ENCODE data around the gene SOX4. TPM values are rescaled to one million over a fixed set of nuclear protein-coding genes. Genes with fewer than 3 reads are reported as not detected.

Gene SOX4
- total RNA-seq, 1 donor from 2014 or later, result 92.7 TPM

DNA sequence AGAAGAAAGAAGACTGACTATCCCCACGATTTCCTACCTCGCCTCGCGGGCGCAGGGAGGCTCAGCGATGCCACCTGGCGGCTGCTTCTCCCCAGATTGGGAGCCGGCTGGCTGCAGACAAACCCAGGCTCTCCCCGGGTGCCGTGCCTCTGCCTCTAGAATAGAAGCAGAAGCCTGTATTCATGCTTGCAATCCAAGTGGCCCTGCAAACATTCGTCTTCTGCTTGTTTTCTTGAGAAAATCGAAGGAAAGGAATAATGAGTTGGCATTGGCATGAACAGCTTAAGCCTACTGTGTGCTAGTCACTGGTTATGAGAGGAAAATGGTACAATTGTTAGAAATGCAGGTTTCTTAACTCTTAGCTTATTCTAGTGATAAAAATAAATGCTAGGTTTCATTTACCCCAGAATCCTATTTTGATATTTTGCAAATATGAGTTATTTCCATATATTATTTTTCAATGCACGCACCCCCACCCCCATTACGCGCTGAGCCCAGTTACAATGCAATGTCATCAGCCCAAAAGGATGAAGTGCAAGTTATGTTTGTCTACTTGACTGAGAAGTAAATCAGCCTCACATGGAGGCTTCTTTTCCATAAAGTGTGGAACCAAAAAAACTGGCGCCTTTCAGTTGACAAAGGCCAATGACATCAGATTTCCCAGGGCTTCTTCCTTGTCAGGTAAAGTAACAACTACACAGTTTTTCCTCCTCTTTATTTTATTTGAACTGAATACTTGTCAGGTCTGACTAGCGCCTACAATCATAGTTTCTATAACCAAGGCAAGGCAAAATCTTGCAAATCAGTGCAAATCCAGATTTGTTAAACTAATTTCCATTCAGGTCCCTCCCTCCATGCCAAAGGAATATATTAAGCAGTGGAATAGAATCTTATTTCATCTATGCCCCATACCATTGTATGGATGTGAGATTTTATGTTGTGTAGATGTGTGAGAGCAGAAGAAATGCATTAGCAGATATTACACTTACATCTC is 3.9 kb upstream of the SOX4 start:
- peak overlapping the region; percentile 99 for H3K4me3 Mint-ChIP-seq
- H3K9me3 Mint-ChIP-seq, result no peaks in the 10 kb centered on the region
- DNase-seq (ENCODE audit: low read depth, low spot score), result peak; percentile 97
- H3K27me3 Mint-ChIP-seq (ENCODE audit: low read depth), result no peaks in the 10 kb centered on the region
- H3K36me3 Mint-ChIP-seq (ENCODE audit: low read depth), result peaks cover 8% of the 10 kb centered on the region
- H3K4me1 Mint-ChIP-seq, result peaks cover 19% of the 10 kb centered on the region
- peak overlapping the region; percentile 90 for H3K27ac Mint-ChIP-seq (ENCODE audit: unreplicated experiment)
- TF ChIP-seq, protein P1, sequence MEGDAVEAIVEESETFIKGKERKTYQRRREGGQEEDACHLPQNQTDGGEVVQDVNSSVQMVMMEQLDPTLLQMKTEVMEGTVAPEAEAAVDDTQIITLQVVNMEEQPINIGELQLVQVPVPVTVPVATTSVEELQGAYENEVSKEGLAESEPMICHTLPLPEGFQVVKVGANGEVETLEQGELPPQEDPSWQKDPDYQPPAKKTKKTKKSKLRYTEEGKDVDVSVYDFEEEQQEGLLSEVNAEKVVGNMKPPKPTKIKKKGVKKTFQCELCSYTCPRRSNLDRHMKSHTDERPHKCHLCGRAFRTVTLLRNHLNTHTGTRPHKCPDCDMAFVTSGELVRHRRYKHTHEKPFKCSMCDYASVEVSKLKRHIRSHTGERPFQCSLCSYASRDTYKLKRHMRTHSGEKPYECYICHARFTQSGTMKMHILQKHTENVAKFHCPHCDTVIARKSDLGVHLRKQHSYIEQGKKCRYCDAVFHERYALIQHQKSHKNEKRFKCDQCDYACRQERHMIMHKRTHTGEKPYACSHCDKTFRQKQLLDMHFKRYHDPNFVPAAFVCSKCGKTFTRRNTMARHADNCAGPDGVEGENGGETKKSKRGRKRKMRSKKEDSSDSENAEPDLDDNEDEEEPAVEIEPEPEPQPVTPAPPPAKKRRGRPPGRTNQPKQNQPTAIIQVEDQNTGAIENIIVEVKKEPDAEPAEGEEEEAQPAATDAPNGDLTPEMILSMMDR (conservative IDR thresholded peaks at IDR 0.05), result peak; percentile 98

DNA sequence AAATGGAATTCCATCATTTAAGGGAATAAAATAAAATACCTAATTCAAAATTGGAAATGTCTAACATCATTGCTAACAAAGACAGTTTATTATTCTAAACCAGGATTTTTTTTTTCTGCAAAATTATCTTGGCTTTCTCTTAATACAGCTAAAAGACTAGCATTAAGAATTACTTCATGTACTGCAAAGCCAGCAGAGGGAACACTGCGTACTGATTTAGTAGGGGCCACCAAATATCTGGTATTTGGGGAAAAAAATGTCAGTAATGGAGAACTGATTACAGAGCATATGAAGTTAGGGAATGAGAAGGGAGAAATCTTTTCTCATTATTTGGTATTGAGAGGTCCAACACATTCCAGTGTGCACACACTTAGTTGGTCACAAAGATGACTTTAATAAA is 3.2 kb upstream of the SOX4 start:
- no peaks in the 10 kb centered on the region for H3K27me3 Mint-ChIP-seq (ENCODE audit: low read depth)
- H3K27ac Mint-ChIP-seq (ENCODE audit: unreplicated experiment), result no peak overlapping the region
- no peak for DNase-seq (ENCODE audit: low read depth, low spot score)
- no peaks in the 10 kb centered on the region for H3K9me3 Mint-ChIP-seq
- H3K36me3 Mint-ChIP-seq (ENCODE audit: low read depth), result peaks cover 7% of the 10 kb centered on the region
- TF ChIP-seq, protein P1 (conservative IDR thresholded peaks at IDR 0.05), result no peak
- H3K4me3 Mint-ChIP-seq, result peak overlapping the region; percentile 99
- H3K4me1 Mint-ChIP-seq, result peaks cover 19% of the 10 kb centered on the region

DNA sequence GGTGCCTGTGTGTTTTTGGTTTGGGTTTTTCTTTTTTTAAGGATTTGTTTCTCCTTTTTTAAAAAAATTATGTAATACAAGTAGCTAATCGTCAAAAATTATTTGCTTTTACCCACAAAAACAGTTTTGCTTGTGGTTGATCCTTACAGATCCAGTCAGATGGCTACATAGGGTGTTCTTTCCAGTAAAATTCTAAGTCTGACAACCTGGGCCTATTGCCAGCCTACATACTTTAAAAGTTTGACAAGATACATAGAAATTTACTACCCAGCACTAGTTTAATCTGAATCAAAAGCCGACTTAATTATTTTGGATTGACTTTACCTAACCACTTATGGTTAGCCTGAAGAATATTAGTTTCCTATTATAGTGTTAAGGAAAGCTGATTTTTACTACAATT is 2.1 kb upstream of the SOX4 start:
- Mint-ChIP-seq H3K36me3 (ENCODE audit: low read depth) (peaks cover 6% of the 10 kb centered on the region), H3K4me3 (no peak overlapping the region), H3K27me3 (ENCODE audit: low read depth) (no peaks in the 10 kb centered on the region), H3K4me1 (peaks cover 19% of the 10 kb centered on the region), H3K27ac (ENCODE audit: unreplicated experiment) (no peak overlapping the region), H3K9me3 (no peaks in the 10 kb centered on the region)
- no peak for DNase-seq (ENCODE audit: low read depth, low spot score)
- TF ChIP-seq, protein P1 (conservative IDR thresholded peaks at IDR 0.05), result no peak

DNA sequence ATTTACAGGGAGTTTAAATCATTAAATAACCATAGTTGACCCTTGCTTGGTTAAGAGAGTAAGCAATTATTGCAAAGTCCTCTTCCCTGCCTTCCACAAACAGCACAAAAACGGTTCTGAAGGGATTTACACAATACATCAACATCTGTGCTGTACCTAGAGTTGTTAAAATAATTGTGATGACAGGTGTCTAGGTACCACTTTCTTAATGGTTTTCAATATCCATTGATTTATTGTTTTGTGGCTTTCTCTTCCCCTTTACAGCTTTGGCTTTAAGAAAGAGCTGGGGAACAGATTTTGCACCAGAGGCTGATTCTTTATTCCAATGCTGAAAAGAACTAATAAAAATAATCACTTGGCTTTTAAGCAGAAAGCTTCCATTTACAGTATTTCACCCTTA is 598 bp upstream of the SOX4 start:
- peaks cover 13% of the 10 kb centered on the region for H3K36me3 Mint-ChIP-seq (ENCODE audit: low read depth)
- DNase-seq (ENCODE audit: low read depth, low spot score), result no peak
- H3K27me3 Mint-ChIP-seq (ENCODE audit: low read depth), result peaks cover 3% of the 10 kb centered on the region
- no peak overlapping the region for H3K27ac Mint-ChIP-seq (ENCODE audit: unreplicated experiment)
- no peak overlapping the region for H3K4me3 Mint-ChIP-seq
- H3K9me3 Mint-ChIP-seq, result no peaks in the 10 kb centered on the region
- H3K4me1 Mint-ChIP-seq, result peaks cover 28% of the 10 kb centered on the region
- TF ChIP-seq, protein P1 (conservative IDR thresholded peaks at IDR 0.05), result no peak

- no peak overlapping the region for H3K27ac Mint-ChIP-seq (ENCODE audit: unreplicated experiment)
- peaks cover 36% of the 10 kb centered on the region for H3K4me1 Mint-ChIP-seq
- H3K36me3 Mint-ChIP-seq (ENCODE audit: low read depth), result peaks cover 23% of the 10 kb centered on the region
- peaks cover 3% of the 10 kb centered on the region for H3K27me3 Mint-ChIP-seq (ENCODE audit: low read depth)
- H3K9me3 Mint-ChIP-seq, result no peaks in the 10 kb centered on the region
- peak; percentile 41 for DNase-seq (ENCODE audit: low read depth, low spot score)
- TF ChIP-seq, protein P1 (conservative IDR thresholded peaks at IDR 0.05), result no peak
- no peak overlapping the region for H3K4me3 Mint-ChIP-seq
Observed at GRCh38 chr6:21593927-21594415, 420 bp downstream of the SOX4 start.
